ENCODE results near the gene UBQLN3.
A peak's percentile ranks its signal among the peaks of the same experiment; 100 is the strongest.

Gene UBQLN3

GRCh38 chr11:5507177-5507932 lies 2.4 kb downstream of the UBQLN3 start:
- no peak overlapping the region for H3K4me3 ChIP-seq (ENCODE audit: low read depth, low read length)
- no peak for DNase-seq (ENCODE audit: low read depth)

DNA sequence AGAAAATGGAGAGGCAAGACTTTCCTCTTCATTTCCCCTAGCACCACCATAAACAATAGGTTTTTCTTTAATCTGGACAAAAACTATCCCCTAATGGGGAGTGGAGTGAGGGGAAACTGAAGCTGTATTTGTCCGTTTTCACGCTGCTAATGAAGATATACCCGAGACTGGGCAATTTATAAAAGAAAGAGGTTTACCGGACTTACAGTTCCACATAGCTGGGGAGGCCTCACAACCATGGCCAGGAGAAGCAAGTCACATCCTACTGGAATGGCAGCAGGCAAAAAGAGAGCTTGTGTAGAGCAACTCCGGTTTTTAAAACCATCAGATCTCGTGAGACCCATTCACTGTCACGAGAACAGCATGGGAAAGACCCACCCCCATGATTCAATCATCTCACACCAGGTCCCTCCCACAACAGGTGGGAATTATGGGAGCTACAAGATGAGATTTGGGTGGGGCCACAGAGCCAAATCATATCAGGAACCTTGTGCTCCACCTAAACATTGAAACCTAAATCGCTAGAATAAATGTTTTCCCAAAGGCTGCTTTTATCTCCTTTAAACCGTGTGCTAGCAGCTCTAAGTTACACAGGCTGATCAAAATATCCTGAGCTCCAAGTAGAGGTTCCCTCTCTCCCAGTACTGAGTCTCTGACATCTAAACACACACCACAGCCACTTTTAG lies 4.3 kb downstream of the UBQLN3 start:
- DNase-seq (ENCODE audit: low read depth), result no peak
- H3K4me3 ChIP-seq (ENCODE audit: low read depth, low read length), result no peak overlapping the region

DNA sequence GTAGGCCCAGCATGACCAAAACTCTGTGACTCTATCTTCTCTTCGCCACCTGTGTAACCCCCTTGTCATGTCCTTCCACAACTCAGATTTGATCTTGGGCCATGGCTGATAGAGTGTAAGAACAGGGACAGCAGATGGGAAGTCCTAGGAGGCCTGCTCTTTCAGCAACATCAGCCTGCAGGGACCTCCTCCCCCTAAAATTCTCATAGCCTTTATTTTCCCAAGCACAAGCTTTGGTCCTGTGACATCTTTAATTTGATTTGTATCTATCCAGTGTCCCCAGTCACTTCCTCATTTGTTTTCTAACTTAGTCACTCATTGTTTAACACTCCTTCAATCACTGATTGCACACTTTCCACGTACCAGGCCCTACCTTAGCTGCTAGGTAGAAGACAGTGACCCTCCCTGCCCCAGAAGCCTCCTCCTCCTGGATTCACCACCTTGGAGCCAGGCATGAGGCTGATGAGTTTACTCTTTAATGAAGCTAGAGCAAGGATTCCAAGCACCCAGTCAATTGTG lies 5.3 kb downstream of the UBQLN3 start:
- DNase-seq (ENCODE audit: low read depth), result no peak
- no peak overlapping the region for H3K4me3 ChIP-seq (ENCODE audit: low read depth, low read length)

- no peak overlapping the region for H3K4me3 ChIP-seq (ENCODE audit: low read depth, low read length)
- no peak for DNase-seq (ENCODE audit: low read depth)
Observed at GRCh38 chr11:5500393-5500801, 9.4 kb downstream of the UBQLN3 start.

- no peak overlapping the region for H3K4me3 ChIP-seq (ENCODE audit: low read depth, low read length)
- no peak for DNase-seq (ENCODE audit: low read depth)
Observed at GRCh38 chr11:5499671-5500070, 10.1 kb downstream of the UBQLN3 start.

- DNase-seq (ENCODE audit: low read depth), result peak; percentile 25
- no peak overlapping the region for H3K4me3 ChIP-seq (ENCODE audit: low read depth, low read length)
Observed at GRCh38 chr11:5489576-5490357, 20.0 kb downstream of the UBQLN3 start.

DNA sequence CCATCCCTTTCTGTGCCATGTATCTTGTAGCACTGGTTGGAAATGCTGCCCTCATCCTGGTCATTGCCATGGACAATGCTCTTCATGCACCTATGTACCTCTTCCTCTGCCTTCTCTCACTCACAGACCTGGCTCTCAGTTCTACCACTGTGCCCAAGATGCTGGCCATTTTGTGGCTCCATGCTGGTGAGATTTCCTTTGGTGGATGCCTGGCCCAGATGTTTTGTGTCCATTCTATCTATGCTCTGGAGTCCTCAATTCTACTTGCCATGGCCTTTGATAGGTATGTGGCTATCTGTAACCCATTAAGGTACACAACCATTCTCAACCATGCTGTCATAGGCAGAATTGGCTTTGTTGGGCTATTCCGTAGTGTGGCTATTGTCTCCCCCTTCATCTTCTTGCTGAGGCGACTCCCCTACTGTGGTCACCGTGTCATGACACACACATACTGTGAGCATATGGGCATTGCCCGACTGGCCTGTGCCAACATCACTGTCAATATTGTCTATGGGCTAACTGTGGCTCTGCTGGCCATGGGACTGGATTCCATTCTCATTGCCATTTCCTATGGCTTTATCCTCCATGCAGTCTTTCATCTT lies 20.9 kb downstream of the UBQLN3 start:
- DNase-seq (ENCODE audit: low read depth), result no peak
- no peak overlapping the region for H3K4me3 ChIP-seq (ENCODE audit: low read depth, low read length)

GRCh38 chr11:5488385-5488784 lies 21.4 kb downstream of the UBQLN3 start, which contains the start of gene OR52D1:
OR52D1 (plus strand) TSS chr11:5488685; CDS start chr11:5488707, 22 bp downstream.
- no peak for DNase-seq (ENCODE audit: low read depth)
- H3K4me3 ChIP-seq (ENCODE audit: low read depth, low read length), result no peak within 1 kb of the TSS

- H3K4me3 ChIP-seq (ENCODE audit: low read depth, low read length), result no peak overlapping the region
- DNase-seq (ENCODE audit: low read depth), result no peak
Observed at GRCh38 chr11:5486421-5486820, 23.3 kb downstream of the UBQLN3 start.

GRCh38 chr11:5486003-5486402 lies 23.8 kb downstream of the UBQLN3 start:
- H3K4me3 ChIP-seq (ENCODE audit: low read depth, low read length), result no peak overlapping the region
- DNase-seq (ENCODE audit: low read depth), result no peak

DNA sequence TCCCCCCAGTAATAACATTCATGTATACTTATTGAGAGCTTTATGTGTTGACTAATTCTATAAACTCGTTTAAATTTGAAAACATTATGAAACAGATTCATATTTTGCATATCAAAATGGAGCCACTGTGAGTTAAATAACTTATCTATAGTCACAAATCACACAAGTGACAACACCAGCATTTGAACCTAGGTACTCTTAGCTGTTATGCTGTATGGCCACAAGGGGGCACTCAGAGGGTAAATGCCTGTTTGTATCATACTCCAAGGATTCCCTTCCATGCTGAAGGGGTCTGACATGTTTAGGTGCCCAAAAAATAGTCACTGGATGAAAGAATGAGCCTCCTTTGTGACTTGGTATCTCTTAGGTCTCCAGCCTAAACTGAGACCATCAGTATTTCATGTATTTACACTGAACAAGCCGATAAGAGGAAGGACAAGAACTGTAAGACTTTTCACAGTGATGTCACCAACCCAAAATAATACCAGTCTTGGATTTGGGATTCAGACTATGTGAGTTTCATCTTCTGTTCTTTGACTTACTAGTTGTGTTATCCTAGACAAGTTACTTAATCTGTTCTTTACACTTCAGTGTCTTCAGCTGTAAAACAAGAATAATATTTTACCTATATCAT lies 33.5 kb downstream of the UBQLN3 start:
- no peak overlapping the region for H3K4me3 ChIP-seq (ENCODE audit: low read depth, low read length)
- DNase-seq (ENCODE audit: low read depth), result peak; percentile 12

- no peak for DNase-seq (ENCODE audit: low read depth)
- no peak overlapping the region for H3K4me3 ChIP-seq (ENCODE audit: low read depth, low read length)
Observed at GRCh38 chr11:5473921-5474320, 35.8 kb downstream of the UBQLN3 start.

- no peak overlapping the region for H3K4me3 ChIP-seq (ENCODE audit: low read depth, low read length)
- no peak for DNase-seq (ENCODE audit: low read depth)
Observed at GRCh38 chr11:5467527-5467926, 42.2 kb downstream of the UBQLN3 start.

DNA sequence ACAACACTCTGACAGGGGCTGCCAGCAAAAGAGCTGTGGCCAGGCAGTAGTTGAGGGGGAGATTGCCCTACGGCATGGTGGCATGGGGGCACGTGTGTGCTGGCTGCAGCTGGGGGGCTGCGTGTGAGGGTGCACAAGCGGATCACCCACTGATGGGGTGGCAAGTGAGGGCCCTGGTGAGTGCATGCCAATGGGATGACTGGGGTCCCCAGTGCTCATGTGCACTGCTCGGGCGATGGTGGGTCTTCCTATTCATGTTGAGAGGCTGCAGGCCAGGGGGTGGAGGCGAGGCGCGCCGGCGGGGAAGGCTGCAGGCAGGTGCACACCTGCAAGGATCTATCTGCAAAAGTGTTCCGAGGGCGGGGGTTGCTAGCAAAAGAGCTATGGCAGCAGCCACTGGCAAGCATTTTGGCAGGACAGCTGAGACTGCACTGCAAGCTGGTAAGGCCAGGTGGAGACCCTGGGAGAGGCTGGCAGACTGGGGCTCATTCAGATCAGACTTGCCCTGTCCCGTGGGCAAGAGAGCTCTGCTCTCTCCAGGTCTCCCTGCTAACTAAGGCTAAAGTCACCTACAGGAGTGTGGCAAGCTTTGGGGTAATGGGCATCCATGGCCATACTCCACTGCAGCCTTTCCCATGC lies 48.7 kb downstream of the UBQLN3 start:
- H3K4me3 ChIP-seq (ENCODE audit: low read depth, low read length), result no peak overlapping the region
- no peak for DNase-seq (ENCODE audit: low read depth)

Data from skeletal muscle cell (primary cell).